ENCODE results near the gene EPB41L5.
"Not testable (repeated sequence)": the region's sequence is repeated elsewhere in the genome, so short reads cannot be mapped to it uniquely, and the experiment has no call there.

EPB41L5 gene

DNA sequence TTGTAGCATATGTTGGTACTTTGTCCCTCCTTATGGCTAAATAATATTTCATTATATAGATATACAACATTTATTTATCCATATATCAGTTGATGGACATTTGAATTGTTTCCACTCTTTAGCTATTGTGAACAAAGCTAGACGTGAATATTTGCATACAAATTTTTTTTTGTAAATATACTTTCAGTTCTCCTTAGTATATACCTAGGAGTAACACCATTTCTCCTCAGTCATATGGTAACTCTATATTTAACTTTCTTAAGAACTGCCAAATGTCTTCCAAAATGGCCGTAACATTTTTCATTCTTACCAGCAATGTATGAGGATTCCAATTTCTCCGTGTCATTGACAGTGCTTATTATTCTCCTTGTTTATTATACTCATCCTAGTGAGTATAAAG lies 135.8 kb downstream of the EPB41L5 start:
- DNase-seq, result no peak

DNA sequence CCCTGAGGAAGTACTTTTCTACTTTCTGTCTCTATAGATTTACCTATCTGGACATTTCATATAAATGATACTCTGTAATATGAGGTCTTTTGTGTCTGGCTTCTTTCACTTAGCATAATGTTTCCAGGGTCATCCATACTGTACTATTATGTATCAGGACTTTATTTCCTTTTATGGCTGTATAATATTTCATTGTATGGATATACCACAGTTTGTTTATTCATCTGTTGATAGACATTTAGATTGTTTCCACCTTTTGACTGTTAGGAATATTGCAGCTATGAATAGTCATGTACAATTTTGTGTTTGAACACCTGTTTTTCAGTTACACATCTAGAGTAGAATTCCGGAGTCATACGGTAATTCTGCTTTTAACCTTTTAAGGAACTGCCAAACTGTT lies 136.5 kb downstream of the EPB41L5 start:
- DNase-seq, result no peak

GRCh38 chr2:120150040-120150482 lies 137.2 kb downstream of the EPB41L5 start:
- DNase-seq, result no peak

GRCh38 chr2:120155308-120155707 lies 142.4 kb downstream of the EPB41L5 start:
- no peak for DNase-seq

DNA sequence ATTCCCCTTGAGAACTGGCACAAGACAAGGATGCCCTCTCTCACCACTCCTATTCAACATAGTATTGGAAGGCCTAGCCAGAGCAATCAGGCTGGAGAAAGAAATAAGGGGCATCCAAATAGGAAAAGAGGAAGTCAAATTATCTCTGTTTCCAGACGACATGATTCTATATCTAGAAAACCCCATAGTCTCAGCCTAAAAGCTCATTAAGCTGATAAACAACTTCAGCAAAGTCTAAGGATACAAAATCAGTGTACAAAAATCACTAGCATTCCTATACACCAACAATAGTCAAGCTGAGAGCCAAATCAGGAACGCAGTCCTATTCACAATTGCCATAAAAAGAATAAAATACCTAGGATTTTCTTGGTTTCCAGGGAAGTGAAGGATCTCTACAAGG lies 145.8 kb downstream of the EPB41L5 start:
- DNase-seq, result not testable (repeated sequence)

- DNase-seq, result no peak
Observed at GRCh38 chr2:120161190-120161589, 148.3 kb downstream of the EPB41L5 start.

- DNase-seq, result no peak
Observed at GRCh38 chr2:120162716-120163115, 149.8 kb downstream of the EPB41L5 start.

DNA sequence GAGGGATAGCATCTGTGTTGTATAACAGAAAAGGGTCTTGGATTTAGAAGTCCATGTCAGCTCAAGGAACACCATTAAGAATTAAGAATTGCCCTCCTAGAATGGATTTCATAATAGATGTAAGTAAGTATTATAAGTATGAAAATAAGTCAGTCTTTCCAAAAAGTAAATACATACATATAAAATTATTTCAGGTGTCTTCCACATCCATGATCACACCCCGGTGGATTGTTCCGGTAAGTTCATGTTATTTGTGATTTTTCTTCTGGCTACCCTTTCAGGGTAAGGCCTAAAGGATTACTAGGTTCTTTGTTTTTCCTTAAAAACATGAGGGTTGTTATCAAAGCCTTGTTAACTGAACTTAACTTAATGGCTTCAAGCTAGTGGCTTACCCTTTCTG lies 154.4 kb downstream of the EPB41L5 start:
- no peak for DNase-seq

GRCh38 chr2:120169020-120169419 lies 156.1 kb downstream of the EPB41L5 start:
- no peak for DNase-seq

DNA sequence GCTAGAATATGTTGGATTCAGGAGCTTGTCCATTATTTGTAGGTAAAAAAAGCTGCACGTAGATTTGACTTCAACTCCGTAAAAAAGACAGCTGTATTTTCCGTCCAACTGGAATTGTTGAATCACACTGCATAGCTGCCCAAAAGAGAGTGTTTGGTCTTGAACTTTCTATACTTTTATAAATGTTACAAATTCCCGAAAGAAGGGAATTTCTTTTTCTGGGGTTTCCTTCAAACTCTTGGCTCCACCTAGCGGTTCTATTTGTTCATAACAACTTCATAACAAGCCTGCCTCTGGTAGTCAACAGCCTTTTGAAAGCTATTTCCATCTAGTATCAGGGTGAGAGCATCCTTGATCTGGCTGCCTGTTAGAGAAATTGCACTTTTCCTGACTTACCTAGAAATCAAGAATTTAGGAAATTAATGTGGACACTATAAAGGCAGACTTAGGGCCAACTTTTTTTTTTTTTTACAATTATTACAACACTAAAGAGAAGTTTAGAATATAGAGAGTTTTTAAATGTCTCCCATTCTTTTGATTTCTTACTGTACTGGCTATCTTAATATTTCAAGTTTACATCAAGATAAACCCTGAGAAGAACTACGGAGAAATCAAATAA lies 162.2 kb downstream of the EPB41L5 start:
- DNase-seq, result peak; percentile 88

DNA sequence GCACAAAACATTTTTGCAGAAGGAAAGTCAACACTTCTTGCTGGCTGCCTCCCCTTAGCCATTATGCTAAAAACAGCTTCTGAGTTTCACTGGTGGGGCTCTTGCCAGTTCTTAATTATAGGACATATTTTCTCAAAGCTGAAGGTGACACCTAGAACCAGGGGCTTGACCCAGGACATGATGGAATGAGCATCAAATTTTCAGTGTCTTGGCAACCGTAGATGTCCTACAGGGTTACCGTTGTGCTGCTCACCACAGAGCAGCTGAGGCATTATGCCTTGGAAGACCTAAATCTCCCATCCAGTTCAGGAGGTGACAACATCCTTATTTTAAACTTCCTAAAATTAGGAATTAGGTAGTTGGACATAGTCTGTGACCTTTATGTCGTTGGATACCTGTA lies 163.6 kb downstream of the EPB41L5 start:
- DNase-seq, result no peak

GRCh38 chr2:120177001-120177621 lies 164.2 kb downstream of the EPB41L5 start:
- DNase-seq, result no peak

GRCh38 chr2:120177973-120178372 lies 165.1 kb downstream of the EPB41L5 start:
- DNase-seq, result no peak

GRCh38 chr2:120179396-120179795 lies 166.5 kb downstream of the EPB41L5 start:
- no peak for DNase-seq

DNA sequence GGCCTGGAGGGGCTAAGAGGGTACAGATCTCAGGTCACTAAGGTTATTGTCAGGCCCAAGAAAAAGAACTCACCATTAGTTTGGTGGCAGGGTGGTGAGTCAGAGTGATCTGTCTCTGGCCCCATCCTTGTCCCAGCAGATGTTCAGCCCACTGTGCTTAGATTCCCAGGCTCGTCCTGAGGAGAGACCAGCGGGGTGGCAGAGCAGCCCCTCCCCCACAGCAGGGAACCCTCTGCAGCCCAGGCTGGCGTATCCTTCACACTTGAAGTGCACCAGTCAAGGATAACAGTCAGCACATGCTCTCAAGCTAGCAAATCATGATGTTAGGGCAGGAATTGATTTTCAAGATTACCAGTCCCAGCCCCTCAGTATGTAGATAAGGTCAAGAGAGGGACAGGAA lies 167.2 kb downstream of the EPB41L5 start:
- peak; percentile 49 for DNase-seq

- DNase-seq, result no peak
Observed at GRCh38 chr2:120182019-120182560, 169.2 kb downstream of the EPB41L5 start.

DNA sequence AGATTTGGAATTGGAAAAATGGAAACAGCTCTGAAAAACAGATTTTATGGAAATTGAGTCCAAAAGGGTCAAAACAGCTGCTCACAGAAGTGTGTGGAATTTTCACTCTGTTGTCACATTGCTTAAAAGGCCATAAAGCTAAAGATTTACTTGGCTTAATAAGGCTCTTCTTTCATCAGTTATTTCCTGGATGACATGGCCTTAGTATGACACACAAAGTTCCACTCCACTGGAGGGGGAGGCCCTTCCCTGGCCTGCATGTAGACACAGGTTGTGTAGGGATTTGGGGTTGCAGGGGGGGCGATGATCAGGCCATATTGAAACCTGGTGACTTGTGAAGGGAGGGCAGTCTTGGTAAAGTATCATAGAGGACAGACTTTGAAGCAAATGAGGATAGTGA lies 176.3 kb downstream of the EPB41L5 start:
- DNase-seq, result no peak

DNA sequence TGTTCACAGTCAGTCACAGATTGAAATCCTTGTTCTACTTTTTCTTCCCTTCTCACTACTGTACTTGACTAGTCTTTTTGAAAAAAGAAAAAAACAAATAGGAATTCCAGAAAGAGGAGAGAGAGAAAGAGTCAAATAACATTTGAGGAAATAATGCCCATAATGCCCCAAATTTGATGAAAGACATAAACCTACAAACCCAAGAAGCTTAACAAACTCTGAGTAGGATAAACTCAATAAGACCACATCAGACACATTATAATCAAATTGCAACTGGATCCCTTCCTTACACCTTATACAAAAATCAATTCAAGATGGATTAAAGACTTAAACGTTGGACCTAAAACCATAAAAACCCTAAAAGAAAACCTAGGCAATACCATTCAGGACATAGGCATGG lies 179.4 kb downstream of the EPB41L5 start:
- no peak for DNase-seq

- no peak for DNase-seq
Observed at GRCh38 chr2:120195553-120195952, 182.7 kb downstream of the EPB41L5 start.

GRCh38 chr2:120199817-120200459 lies 187.1 kb downstream of the EPB41L5 start:
- DNase-seq, result not testable (repeated sequence)

DNA sequence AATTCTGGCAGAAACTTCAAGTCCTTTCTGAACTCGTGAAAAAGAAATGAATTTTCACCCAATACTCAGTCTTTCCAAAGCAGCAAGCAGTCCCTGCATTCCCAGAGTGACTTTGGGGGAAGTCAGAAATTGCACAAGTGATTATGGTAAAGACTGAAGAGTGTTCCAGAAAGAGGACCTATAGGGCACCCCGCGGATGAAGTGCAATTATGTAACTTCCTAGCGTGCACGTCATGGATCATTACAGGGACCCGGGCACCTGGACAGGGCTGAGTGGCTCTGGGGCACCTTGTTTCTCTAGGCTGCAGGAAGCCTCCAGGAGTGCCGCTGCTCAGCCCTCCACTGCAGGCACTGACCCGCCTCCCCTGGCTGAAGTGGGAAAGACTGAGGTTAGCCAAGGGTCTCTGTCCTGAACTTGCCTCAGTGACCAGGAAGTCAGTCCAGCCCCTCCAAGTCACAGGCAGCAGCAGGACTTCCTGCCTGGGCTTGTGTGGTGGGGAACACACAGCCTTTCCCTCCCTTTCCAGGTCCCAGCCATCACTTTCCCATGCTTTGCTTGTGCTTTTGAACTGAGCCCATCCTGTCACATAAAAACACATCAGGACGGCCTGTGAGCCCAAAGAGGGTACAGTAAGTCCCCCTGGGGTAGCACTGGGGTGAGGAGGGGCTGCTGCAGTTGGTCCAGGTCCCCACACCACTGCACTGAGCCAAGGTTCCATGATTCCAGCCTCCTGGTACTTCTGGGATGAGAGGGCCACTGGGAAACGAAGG lies 190.6 kb downstream of the EPB41L5 start:
- no peak for DNase-seq

DNA sequence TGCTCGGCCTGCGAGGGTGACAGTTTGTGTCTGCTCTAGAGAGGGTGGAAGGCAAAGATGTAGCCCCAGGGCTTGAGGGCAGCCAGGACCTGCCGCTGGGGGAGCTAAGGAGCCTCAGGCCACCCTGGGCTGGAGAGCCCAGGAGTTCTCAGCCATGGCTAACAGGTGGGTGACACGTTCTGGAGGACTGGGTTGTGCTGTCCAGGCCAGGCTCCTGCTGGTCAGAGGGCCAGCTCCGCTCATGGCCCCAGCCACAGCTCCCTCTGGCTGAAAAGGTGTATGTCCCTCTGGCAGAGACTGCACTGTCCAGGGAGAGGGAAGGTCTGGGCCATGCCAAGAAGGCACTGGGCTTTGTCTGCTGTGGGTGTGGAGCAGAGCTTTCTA lies 191.1 kb downstream of the EPB41L5 start:
- no peak for DNase-seq

GRCh38 chr2:120204417-120204816 lies 191.5 kb downstream of the EPB41L5 start:
- DNase-seq, result no peak
